Osteocyte (in vitro differentiated cells): ENCODE results near the gene TMED1. TPM values are rescaled to one million over a fixed set of nuclear protein-coding genes. Genes with fewer than 3 reads are reported as not detected.

Experiments
- DNase-seq: peaks from one replicate; pipeline ENCODE4 v3.0.0; 2021; ENCODE audit warnings: mixed read lengths; ENCODE audit not compliant: unreplicated experiment; ENCODE audit errors: extremely low spot score
- H3K27ac Mint-ChIP-seq: one replicate; pipeline ENCODE4 v1.8.0; 2021; ENCODE audit warnings: mild to moderate bottlenecking, mixed read lengths; ENCODE audit not compliant: unreplicated experiment
- H3K27me3 Mint-ChIP-seq: one replicate; pipeline ENCODE4 v1.8.0; 2021; ENCODE audit warnings: mixed read lengths; ENCODE audit not compliant: unreplicated experiment
- H3K36me3 Mint-ChIP-seq: one replicate; pipeline ENCODE4 v1.8.0; 2021; ENCODE audit warnings: mixed read lengths; ENCODE audit not compliant: unreplicated experiment
- H3K4me1 Mint-ChIP-seq: one replicate; pipeline ENCODE4 v1.8.0; 2021; ENCODE audit warnings: mixed read lengths; ENCODE audit not compliant: unreplicated experiment
- H3K4me3 Mint-ChIP-seq: one replicate; pipeline ENCODE4 v1.8.0; 2021; ENCODE audit warnings: mild to moderate bottlenecking, moderate library complexity, mixed read lengths; ENCODE audit not compliant: unreplicated experiment
- H3K9me3 Mint-ChIP-seq: one replicate; pipeline ENCODE4 v1.8.0; 2021; ENCODE audit warnings: mixed read lengths; ENCODE audit not compliant: unreplicated experiment
- CTCF ChIP-seq: fragments of 200-600 bp; sonication (generic); IDR thresholded peaks from 2 replicates; pipeline ENCODE4 v1.5.0; 2021; ENCODE audit warnings: antibody characterized with exemption, mild to moderate bottlenecking, moderate library complexity
- microRNA-seq: library from miRNA; unstranded; fragments of <30 nt; microRNA quantifications from one replicate; pipeline ENCODE4 v1.1.0, GENCODE V29; 2020; ENCODE audit not compliant: unreplicated experiment
- total RNA-seq: library from RNA; stranded (reverse); gene quantifications from 2 replicates; pipeline ENCODE4 v1.2.1, GENCODE V29; 2021

Gene TMED1
- total RNA-seq, 1 donor from 2014 or later, result 35.5 TPM

GRCh38 chr19:10782795-10783194 is 53.2 kb downstream of the TMED1 start:
- Mint-ChIP-seq H3K27ac (no peak overlapping the region), H3K9me3 (no peaks in the 10 kb centered on the region), H3K27me3 (no peaks in the 10 kb centered on the region), H3K4me1 (no peaks in the 10 kb centered on the region), H3K4me3 (no peak overlapping the region), H3K36me3 (peaks cover 40% of the 10 kb centered on the region)
- no peak for DNase-seq
- TF ChIP-seq CTCF, result no peak

Small RNA genes within 50 kb of the gene (microRNA-seq; reads per million reads assigned to microRNA genes)
- gene MIR199A1, result 16.4 reads per million, percentile 26 among the genes with 10 or more reads in this experiment
- gene MIR6793, result not detected

Other genes starting within 250 kb of the TMED1 start
- not detected in 2 replicates for gene AP1M2, start 248.9 kb downstream of the TMED1 start, total RNA-seq
- 225 and 233 TPM in 2 replicates for gene SLC44A2, start 210.7 kb downstream of the TMED1 start, total RNA-seq
- 223 and 231 TPM in 2 replicates for gene ILF3, start 181.9 kb downstream of the TMED1 start, total RNA-seq
- gene QTRT1, start 134.8 kb downstream of the TMED1 start, total RNA-seq, result 56.3 and 57.7 TPM in 2 replicates
- 157 and 163 TPM in 2 replicates for gene DNM2, start 118.1 kb downstream of the TMED1 start, total RNA-seq
- 0.27 TPM in 1 of 2 replicates, not detected in the other for gene C19orf38, start 12.2 kb upstream of the TMED1 start, total RNA-seq
- 66.7 and 70.8 TPM in 2 replicates for gene CARM1, start 35.3 kb upstream of the TMED1 start, total RNA-seq
- gene YIPF2, start 92.4 kb upstream of the TMED1 start, total RNA-seq, result 68.4 and 79.5 TPM in 2 replicates
- 25.7 and 25.8 TPM in 2 replicates for gene TIMM29, start 92.6 kb upstream of the TMED1 start, total RNA-seq
- 130 and 131 TPM in 2 replicates for gene SMARCA4, start 124.8 kb upstream of the TMED1 start, total RNA-seq